Measurements from ENCODE around the gene STARD6.
"Not testable (repeated sequence)": the region's sequence is repeated elsewhere in the genome, so short reads cannot be mapped to it uniquely, and the experiment has no call there.

The STARD6 gene

GRCh38 chr18:54389143-54389505 lies 31.5 kb upstream of the STARD6 start:
- DNase-seq (ENCODE audit: low read depth), result no peak
- no peak for TF ChIP-seq CTCF (conservative IDR thresholded peaks at IDR 0.05; ENCODE audit: low read length)
- H3K4me3 ChIP-seq (ENCODE audit: low read length), result no peak overlapping the region

- H3K4me3 ChIP-seq (ENCODE audit: low read length), result no peak overlapping the region
- DNase-seq (ENCODE audit: low read depth), result peak; percentile 85
Measured at GRCh38 chr18:54388203-54389142, 30.8 kb upstream of the STARD6 start.

GRCh38 chr18:54387631-54388030 lies 30.0 kb upstream of the STARD6 start:
- DNase-seq (ENCODE audit: low read depth), result no peak
- TF ChIP-seq CTCF (conservative IDR thresholded peaks at IDR 0.05; ENCODE audit: low read length), result no peak
- no peak overlapping the region for H3K4me3 ChIP-seq (ENCODE audit: low read length)

More at GRCh38 chr18:54388203-54389142, 30.8 kb upstream of the STARD6 start:
- no peak for TF ChIP-seq CTCF (conservative IDR thresholded peaks at IDR 0.05; ENCODE audit: low read length)

GRCh38 chr18:54386800-54387495 lies 29.3 kb upstream of the STARD6 start:
- DNase-seq (ENCODE audit: low read depth); H3K4me3 ChIP-seq (ENCODE audit: low read length): not testable (repeated sequence)

- peak; percentile 5 for DNase-seq (ENCODE audit: low read depth)
- H3K4me3 ChIP-seq (ENCODE audit: low read length), result no peak overlapping the region
- no peak for TF ChIP-seq CTCF (conservative IDR thresholded peaks at IDR 0.05; ENCODE audit: low read length)
Measured at GRCh38 chr18:54386043-54386442, 28.4 kb upstream of the STARD6 start.

GRCh38 chr18:54382733-54383252 lies 25.1 kb upstream of the STARD6 start:
- TF ChIP-seq CTCF (conservative IDR thresholded peaks at IDR 0.05; ENCODE audit: low read length), result no peak
- DNase-seq (ENCODE audit: low read depth), result no peak
- H3K4me3 ChIP-seq (ENCODE audit: low read length), result no peak overlapping the region

GRCh38 chr18:54382076-54382475 lies 24.4 kb upstream of the STARD6 start:
- DNase-seq (ENCODE audit: low read depth), result no peak
- no peak overlapping the region for H3K4me3 ChIP-seq (ENCODE audit: low read length)
- TF ChIP-seq CTCF (conservative IDR thresholded peaks at IDR 0.05; ENCODE audit: low read length), result no peak

Measured in AG10803 (cell line).